GM18517 (cell line): ENCODE measurements around the gene MTUS2.

Experiments
- ATAC-seq: cut with Tn5 transposase; IDR thresholded peaks from one replicate; pipeline ENCODE4 v1.9.1; 2021; ENCODE audit warnings: mild to moderate bottlenecking, moderate library complexity; ENCODE audit not compliant: unreplicated experiment

MTUS2 gene

GRCh38 chr13:29499506-29500165 is 679.5 kb downstream of the MTUS2 start:
- no peak for ATAC-seq

DNA sequence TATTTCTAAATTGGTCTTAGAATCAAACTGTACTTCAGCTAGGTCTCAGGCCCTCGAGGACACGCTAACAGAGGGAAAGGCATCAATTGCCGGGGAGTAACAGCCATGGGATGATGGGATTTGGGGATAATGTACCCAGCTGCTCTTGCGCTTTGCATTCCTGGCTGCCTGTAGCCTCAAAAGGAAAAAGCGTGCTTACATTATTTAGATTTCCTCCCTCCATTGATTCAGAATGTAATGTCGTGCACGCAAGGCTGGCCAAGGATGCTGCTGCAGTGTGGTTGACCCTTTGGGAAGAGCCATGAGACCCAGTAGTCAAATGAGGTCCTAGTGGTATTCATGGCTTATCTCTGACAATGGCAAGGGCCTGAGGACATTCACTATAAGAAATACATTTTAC is 680.2 kb downstream of the MTUS2 start:
- ATAC-seq = no peak

DNA sequence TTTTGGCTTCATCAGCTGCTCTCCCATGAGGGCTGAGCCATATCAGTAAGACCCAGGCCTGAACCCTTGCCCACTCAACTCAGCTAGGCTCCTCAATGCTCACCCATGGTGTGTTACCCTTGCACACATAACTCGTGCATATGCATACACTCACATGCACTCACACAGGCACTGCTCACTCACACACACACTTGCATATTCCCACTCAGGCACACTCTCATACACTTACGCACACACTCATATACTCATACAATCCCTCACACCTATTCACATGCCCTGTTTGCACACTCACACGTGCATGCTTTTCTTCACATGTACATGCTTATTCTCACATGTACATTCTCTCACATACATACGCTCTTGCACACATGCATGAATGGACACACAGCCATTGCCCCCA is 681.5 kb downstream of the MTUS2 start:
- ATAC-seq = no peak

GRCh38 chr13:29502391-29503008 is 682.4 kb downstream of the MTUS2 start:
- ATAC-seq = no peak

DNA sequence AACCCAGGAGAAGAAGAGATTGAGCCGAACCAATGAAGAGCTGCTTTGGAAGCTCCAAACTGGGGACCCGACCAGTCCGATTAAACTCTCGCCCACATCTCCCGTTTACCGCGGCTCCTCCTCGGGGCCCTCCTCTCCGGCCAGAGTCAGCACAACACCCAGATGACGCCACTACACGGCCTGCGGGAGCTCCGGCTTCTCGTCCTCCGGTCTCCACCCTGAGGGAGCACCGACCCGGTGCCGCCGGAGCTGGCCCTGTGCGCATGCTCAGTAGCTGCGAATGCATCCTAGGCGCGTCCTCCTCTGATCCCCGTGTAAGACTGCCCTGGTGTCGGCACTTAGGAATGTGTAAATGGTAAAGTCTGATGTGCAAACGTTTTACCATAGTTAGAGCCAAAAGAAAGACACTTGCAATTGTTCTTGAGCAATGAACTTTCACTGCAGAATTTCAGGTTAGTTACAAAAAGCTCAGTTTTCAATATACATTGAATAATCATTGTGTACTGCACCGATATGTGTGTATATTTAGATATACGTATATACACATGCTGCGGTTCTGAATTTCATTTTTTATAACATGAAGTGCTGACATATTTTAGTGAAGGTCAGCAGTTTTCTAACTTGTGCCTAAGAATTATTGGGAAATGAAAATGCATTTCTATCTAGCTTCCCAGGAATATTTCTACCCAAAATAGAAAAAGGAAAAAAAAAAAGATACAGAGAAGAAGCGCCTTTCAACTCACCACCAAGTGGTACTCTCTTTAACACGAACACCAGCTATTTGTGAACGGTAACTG is 683.1 kb downstream of the MTUS2 start:
- ATAC-seq = no peak

GRCh38 chr13:29504691-29505090 is 684.6 kb downstream of the MTUS2 start:
- ATAC-seq = no peak

DNA sequence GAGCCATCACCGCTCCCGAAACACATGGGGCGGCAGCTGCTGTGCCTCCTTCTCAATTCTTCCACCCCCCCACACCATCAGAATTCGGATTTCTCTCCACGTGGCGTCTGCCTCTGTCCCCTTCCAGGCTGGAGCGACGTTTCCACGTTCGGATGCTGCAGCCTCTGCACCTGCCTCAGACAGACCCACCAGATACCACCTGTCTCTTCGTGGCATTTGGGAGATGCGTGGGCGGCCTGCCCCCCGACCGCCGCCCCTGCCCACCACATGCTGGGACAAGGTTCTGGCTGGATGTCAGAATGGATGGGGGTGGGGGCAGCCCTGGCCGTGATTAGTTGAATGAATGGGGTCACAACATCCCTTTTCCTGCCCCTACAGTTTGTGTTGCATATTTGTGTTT is 685.4 kb downstream of the MTUS2 start:
- no peak for ATAC-seq

DNA sequence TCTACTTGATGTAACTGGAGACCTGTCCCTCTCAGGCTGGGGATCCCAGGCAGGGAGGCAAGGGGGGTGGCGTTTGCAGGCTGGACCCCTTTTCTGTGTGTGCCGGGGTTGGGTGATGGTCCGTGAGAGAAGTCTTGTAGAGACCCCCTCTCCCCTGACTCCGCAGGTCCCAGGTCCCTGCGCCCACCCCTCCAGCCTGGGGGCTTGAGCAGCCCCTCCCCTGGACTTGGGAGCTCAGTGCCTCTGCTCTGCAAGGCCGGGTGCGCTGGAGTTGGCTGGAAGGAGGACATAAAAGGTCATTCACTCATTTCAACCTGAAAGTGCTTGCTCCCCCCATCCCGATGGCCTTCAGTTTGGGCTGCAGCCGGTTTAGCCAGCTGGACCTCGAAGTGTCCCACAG is 685.8 kb downstream of the MTUS2 start:
- no peak for ATAC-seq

DNA sequence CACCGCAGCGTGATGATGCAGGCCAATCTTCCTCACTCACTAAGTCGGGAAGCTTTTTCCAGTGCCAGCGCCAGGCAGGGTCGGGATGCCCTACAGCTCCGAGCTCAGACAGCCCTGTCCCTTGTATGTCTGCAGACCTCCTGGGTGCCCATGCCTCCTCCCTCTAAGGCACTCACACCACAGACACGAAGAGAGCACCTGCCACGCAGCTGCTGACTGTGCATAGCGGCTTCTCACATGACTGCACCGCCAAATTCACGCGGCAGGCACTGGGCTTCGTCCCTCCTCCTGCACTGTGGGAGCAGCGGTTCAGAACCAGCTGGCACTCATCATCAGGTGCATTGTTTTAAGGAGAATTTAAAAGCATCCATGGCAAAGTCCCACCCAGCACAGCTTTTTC is 687.2 kb downstream of the MTUS2 start:
- ATAC-seq = no peak

GRCh38 chr13:29508130-29508875 is 688.2 kb downstream of the MTUS2 start:
- ATAC-seq = peak; percentile 59

GRCh38 chr13:29508876-29509252 is 688.7 kb downstream of the MTUS2 start:
- no peak for ATAC-seq

GRCh38 chr13:29509999-29510589 is 690.0 kb downstream of the MTUS2 start:
- ATAC-seq = no peak

DNA sequence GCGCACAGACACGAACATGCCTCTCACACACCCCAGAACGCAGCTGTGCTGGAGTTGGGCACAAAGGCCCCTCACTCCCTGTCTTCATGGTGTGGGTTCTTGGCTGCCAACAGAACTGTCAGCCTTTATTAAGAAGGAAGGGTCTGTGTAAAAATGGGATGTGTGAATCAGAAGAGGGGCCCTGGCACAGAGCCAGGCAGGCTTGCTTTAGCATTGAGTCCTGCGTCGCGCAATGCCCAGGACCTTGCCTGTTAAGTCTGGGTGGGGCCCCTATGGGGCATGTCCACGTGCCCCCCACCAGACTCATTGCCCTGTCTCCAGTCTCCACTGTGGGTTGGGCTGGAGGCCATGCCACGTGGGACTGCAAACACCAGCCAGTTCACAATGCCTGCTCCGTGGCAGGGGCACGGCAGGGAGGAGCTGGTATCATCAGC is 690.5 kb downstream of the MTUS2 start:
- ATAC-seq = no peak

DNA sequence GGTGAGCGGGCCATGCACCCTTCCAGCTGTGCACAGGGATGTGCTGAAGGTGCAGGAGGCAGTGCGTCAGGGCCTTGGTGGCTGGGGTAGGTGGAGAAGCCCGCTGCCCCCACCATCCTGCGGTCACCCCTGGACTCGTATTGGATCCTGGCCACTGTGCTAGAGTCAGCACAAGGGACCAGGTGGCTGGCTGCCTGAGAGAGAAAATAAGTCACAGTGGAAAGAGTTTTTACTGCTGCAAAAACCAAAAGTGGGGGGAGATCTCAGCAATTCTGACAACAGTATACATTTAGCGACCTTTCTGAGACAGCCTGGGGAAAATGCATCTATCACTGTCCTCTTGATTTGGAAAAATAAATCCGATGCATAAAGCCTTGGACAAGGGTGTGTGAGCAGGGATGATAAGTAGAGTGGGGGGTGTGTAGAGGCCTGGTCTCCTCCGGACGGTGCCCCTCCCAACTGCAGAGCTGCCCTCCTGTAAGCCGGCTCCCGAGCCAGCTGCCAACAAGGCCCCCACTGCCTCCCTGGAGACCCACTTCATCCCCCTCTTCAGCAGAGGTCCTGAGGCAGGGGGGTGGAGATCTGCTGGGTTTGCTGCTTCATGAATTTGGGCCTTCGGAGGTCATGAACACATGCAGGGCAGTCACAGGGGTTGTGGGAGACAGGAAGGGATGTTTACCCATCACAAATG is 691.1 kb downstream of the MTUS2 start:
- no peak for ATAC-seq

DNA sequence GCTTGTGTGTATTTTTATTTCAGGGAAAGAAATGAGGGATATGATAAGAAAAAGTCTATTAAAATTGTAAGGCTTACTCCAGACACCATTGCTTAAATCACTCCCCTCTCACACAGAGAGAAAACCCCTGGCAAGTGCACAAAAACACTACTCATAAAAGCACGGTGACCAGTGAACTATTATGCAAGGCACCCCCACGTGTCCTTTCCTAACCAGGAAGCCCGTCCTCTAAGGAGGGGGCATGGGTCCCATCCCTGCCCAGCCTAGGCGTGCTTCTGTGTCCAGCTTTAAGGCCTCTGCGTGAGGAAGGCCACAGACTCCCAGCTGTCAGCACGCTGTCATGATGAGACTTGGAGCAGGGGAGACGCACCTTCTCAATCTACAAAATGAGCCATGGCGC is 691.8 kb downstream of the MTUS2 start:
- no peak for ATAC-seq

GRCh38 chr13:29513002-29513980 is 693.2 kb downstream of the MTUS2 start:
- ATAC-seq = no peak

GRCh38 chr13:29513981-29514719 is 694.0 kb downstream of the MTUS2 start:
- ATAC-seq = no peak

GRCh38 chr13:29514720-29515310 is 694.7 kb downstream of the MTUS2 start:
- ATAC-seq = no peak
